ENCODE results near the gene DLX1.
"Not testable (repeated sequence)": the region's sequence is repeated elsewhere in the genome, so short reads cannot be mapped to it uniquely, and the experiment has no call there.

DLX1 gene

GRCh38 chr2:172066394-172066886 lies 18.9 kb upstream of the DLX1 start:
- peak; percentile 69 for TF ChIP-seq REST (tag by site-specific recombination; IDR thresholded peaks at IDR 0.05)
- no peak for TF ChIP-seq OSR2 (tag by site-specific recombination; IDR thresholded peaks at IDR 0.05)
- TF ChIP-seq ZNF280C (tag by site-specific recombination; IDR thresholded peaks at IDR 0.05): no peak
- no peak for TF ChIP-seq GLIS1 (tag by site-specific recombination; IDR thresholded peaks at IDR 0.05)
- no peak for TF ChIP-seq ZNF18 (tag by site-specific recombination; IDR thresholded peaks at IDR 0.05)
- no peak for TF ChIP-seq ZNF513 (tag by site-specific recombination; IDR thresholded peaks at IDR 0.05)
- TF ChIP-seq SP7 (tag by site-specific recombination; IDR thresholded peaks at IDR 0.05): peak; percentile 88
- Histone ChIP-seq H3K4me3 (ENCODE audit: low read depth, low read length) (no peak overlapping the region), H3K4me1 (ENCODE audit: control insufficient read depth, insufficient read depth, low read length) (no peaks in the 10 kb centered on the region), H3K9me3 (ENCODE audit: control insufficient read depth, insufficient read depth, low read depth, low read length) (no peaks in the 10 kb centered on the region), H3K36me3 (ENCODE audit: control insufficient read depth in 2 of 2, insufficient read depth in 1 of 2, low read length in 2 of 2) (no peaks in the 10 kb centered on the region), H3K27ac (ENCODE audit: extremely low read depth, low read depth, low read length) (no peak overlapping the region)
- POLR2A ChIA-PET: no interaction called here
- CTCF ChIA-PET: no interaction called here

- H3K9me3 ChIP-seq (ENCODE audit: control insufficient read depth, insufficient read depth, low read depth, low read length); H3K4me1 ChIP-seq (ENCODE audit: control insufficient read depth, insufficient read depth, low read length); H3K4me3 ChIP-seq (ENCODE audit: low read depth, low read length); H3K27ac ChIP-seq (ENCODE audit: extremely low read depth, low read depth, low read length); POLR2A ChIA-PET; H3K36me3 ChIP-seq (ENCODE audit: control insufficient read depth in 2 of 2, insufficient read depth in 1 of 2, low read length in 2 of 2): not testable (repeated sequence)
- CTCF ChIA-PET: interaction anchor here (0.7 kb wide), 1 partner anchor 1832 kb away, joined by 4 read pairs; no protein-coding TSS in a partner anchor
- peak; percentile 90 for TF ChIP-seq ZNF664 (tag by site-specific recombination; IDR thresholded peaks at IDR 0.05)
Measured at GRCh38 chr2:172067905-172068304, 17.4 kb upstream of the DLX1 start.

- ChIA-PET POLR2A (no interaction called here), CTCF (no interaction called here)
- peaks cover 6% of the 10 kb centered on the region; the same call in 1 of the 2 replicates for H3K4me1 ChIP-seq (ENCODE audit: control insufficient read depth, insufficient read depth, low read length)
- no peak overlapping the region for H3K27ac ChIP-seq (ENCODE audit: extremely low read depth, low read depth, low read length)
- no peak for TF ChIP-seq GLIS1 (tag by site-specific recombination; IDR thresholded peaks at IDR 0.05)
- no peak for TF ChIP-seq ZNF555 (tag by site-specific recombination; conservative IDR thresholded peaks at IDR 0.05)
- TF ChIP-seq ZNF416 (tag by site-specific recombination; IDR thresholded peaks at IDR 0.05): no peak
- TF ChIP-seq ZFP41 (tag by site-specific recombination; IDR thresholded peaks at IDR 0.05; ENCODE audit: borderline replicate concordance): no peak
- H3K36me3 ChIP-seq (ENCODE audit: control insufficient read depth in 2 of 2, insufficient read depth in 1 of 2, low read length in 2 of 2): no peaks in the 10 kb centered on the region
- no peak overlapping the region for H3K4me3 ChIP-seq (ENCODE audit: low read depth, low read length)
- no peaks in the 10 kb centered on the region for H3K9me3 ChIP-seq (ENCODE audit: control insufficient read depth, insufficient read depth, low read depth, low read length)
Measured at GRCh38 chr2:172070936-172071335, 14.4 kb upstream of the DLX1 start.
